DOHH2 (cell line): ENCODE data around the gene PIK3CG.
A peak's percentile ranks its signal among the peaks of the same experiment; 100 is the strongest.

Source experiments
- H3F3A ChIP-seq: fragments of 200-600 bp; sonication (generic), shearing (Covaris generic); 2 replicates; pipeline ENCODE4 v1.6.0; 2016; ENCODE audit warnings: antibody characterized with exemption, mild to moderate bottlenecking; ENCODE audit not compliant: control insufficient read depth, insufficient read depth
- H3K27ac ChIP-seq: fragments of 200-600 bp; sonication (generic); 2 replicates; pipeline ENCODE4 v1.5.1; 2014; ENCODE audit warnings: low read depth, mild to moderate bottlenecking, low read length, moderate library complexity
- H3K27me3 ChIP-seq: fragments of 200-600 bp; sonication (generic); 2 replicates; pipeline ENCODE4 v1.6.1; 2014; ENCODE audit warnings: mild to moderate bottlenecking, low read length, mixed read lengths; ENCODE audit not compliant: control insufficient read depth
- H3K36me3 ChIP-seq: fragments of 200-600 bp; sonication (generic); 2 replicates; pipeline ENCODE4 v1.6.1; 2014; ENCODE audit warnings: mild to moderate bottlenecking, low read length, moderate library complexity, mixed read lengths; ENCODE audit not compliant: control insufficient read depth
- H3K4me1 ChIP-seq: fragments of 200-600 bp; sonication (generic); 2 replicates; pipeline ENCODE4 v1.6.1; 2014; ENCODE audit warnings: mild to moderate bottlenecking, low read length, mixed read lengths; ENCODE audit not compliant: control insufficient read depth
- H3K4me2 ChIP-seq: fragments of 200-600 bp; sonication (generic); 2 replicates; pipeline ENCODE4 v1.6.0; 2014; ENCODE audit warnings: mild to moderate bottlenecking, low read length, moderate library complexity
- H3K4me3 ChIP-seq: fragments of 200-600 bp; sonication (generic); 2 replicates; pipeline ENCODE4 v1.5.1; 2014; ENCODE audit warnings: mild to moderate bottlenecking, low read length, mixed read lengths
- H3K79me2 ChIP-seq: fragments of 200-600 bp; sonication (generic); 2 replicates; pipeline ENCODE4 v1.6.1; 2014; ENCODE audit warnings: mild to moderate bottlenecking, low read length, mixed read lengths; ENCODE audit not compliant: control insufficient read depth
- H3K9me2 ChIP-seq: fragments of 200-600 bp; sonication (generic); replicated peaks from 2 replicates; pipeline ENCODE4 v1.6.1; 2014; ENCODE audit warnings: mild to moderate bottlenecking, low read length, mixed read lengths; ENCODE audit not compliant: control insufficient read depth
- H3K9me3 ChIP-seq: fragments of 200-600 bp; sonication (generic); 2 replicates; pipeline ENCODE4 v1.6.1; 2014; ENCODE audit warnings: antibody characterized with exemption, low read length, mixed read lengths; ENCODE audit not compliant: control insufficient read depth, insufficient read depth
- H4K20me1 ChIP-seq: fragments of 200-600 bp; sonication (generic); 2 replicates; pipeline ENCODE4 v1.6.0; 2014; ENCODE audit warnings: low read depth, mild to moderate bottlenecking, antibody characterized with exemption, low read length, moderate library complexity; ENCODE audit not compliant: control insufficient read depth, insufficient read depth
- EZH2phosphoT487 ChIP-seq: fragments of 200-600 bp; sonication (generic); IDR thresholded peaks from 2 replicates; pipeline ENCODE4 v1.6.1; 2017; ENCODE audit warnings: borderline replicate concordance, mild to moderate bottlenecking, antibody characterized with exemption, low read length, moderate library complexity, mixed read lengths
- TF ChIP-seq, protein P1 (sequence below): fragments of 200-600 bp; sonication (generic); IDR thresholded peaks from one replicate; pipeline ENCODE4 v1.5.1; 2014; ENCODE audit warnings: antibody characterized with exemption, mild to moderate bottlenecking, low read depth, low read length; ENCODE audit not compliant: poor library complexity, severe bottlenecking

The PIK3CG gene

DNA sequence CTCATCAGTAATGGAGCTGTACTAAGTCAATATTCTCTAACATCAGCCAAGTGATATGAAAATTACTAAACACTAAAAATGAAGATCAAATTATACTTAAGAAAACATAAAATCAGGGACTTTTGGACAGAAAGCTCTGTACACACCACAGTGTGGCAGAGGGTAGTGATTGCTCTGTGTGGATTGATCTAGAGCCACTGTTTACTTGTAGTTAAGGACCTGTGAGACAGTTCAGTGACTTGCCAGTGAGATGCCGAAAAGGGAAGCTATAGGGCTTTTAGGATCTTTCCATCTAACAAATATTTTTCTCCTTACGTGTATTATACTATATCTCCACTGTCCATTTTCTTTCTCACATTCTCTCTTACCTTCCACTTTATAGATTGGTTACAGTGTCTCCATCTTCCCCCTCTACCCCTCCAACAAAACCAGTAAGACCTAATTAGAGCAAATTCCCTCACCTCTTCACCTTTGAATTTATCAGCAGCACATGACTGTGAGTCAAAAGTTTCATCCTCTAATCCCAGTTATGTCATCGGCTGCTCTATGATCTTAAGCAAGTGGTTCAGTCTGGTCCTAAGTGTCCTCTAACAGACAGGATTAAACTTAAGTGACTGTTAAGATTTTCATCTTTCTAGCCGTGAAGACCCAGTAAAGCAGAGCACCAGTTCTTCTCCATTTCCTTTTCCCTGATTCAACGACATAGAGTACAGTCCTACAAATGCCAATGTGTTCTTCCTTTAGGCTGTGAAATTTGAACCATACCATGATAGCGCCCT is 6.9 kb downstream of the PIK3CG start:
- Histone ChIP-seq H3F3A (peaks cover 28% of the 10 kb centered on the region), H3K9me3 (no peaks in the 10 kb centered on the region), H3K27me3 (no peaks in the 10 kb centered on the region), H3K27ac (peak overlapping the region; percentile 85), H3K4me3 (peak overlapping the region; percentile 69), H3K4me2 (peak overlapping the region; percentile 80), H3K36me3 (peaks cover 92% of the 10 kb centered on the region), H3K79me2 (peaks cover 74% of the 10 kb centered on the region), H3K9me2 (no peaks in the 10 kb centered on the region), H3K4me1 (peaks cover 70% of the 10 kb centered on the region), H4K20me1 (no peaks in the 10 kb centered on the region)
- TF ChIP-seq, protein P1, sequence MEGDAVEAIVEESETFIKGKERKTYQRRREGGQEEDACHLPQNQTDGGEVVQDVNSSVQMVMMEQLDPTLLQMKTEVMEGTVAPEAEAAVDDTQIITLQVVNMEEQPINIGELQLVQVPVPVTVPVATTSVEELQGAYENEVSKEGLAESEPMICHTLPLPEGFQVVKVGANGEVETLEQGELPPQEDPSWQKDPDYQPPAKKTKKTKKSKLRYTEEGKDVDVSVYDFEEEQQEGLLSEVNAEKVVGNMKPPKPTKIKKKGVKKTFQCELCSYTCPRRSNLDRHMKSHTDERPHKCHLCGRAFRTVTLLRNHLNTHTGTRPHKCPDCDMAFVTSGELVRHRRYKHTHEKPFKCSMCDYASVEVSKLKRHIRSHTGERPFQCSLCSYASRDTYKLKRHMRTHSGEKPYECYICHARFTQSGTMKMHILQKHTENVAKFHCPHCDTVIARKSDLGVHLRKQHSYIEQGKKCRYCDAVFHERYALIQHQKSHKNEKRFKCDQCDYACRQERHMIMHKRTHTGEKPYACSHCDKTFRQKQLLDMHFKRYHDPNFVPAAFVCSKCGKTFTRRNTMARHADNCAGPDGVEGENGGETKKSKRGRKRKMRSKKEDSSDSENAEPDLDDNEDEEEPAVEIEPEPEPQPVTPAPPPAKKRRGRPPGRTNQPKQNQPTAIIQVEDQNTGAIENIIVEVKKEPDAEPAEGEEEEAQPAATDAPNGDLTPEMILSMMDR: no peak
- no peak for TF ChIP-seq EZH2phosphoT487

DNA sequence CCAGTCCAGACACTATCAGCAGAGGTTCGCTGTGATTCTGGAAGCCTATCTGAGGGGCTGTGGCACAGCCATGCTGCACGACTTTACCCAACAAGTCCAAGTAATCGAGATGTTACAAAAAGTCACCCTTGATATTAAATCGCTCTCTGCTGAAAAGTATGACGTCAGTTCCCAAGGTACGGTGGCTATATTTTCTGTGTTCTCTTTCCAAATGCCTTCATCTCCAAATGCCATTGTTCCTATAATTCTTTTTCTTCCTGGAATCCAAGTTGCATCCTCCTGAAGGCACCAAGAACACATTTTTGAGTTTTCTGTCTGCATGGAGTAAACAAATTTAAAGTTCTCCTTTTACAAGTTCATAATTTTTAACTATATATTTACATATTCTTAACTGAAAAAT is 7.7 kb downstream of the PIK3CG start:
- H3K27me3 ChIP-seq: no peaks in the 10 kb centered on the region
- peaks cover 72% of the 10 kb centered on the region for H3K4me1 ChIP-seq
- H3F3A ChIP-seq: peaks cover 28% of the 10 kb centered on the region
- H3K4me3 ChIP-seq: peak overlapping the region; percentile 69
- H3K27ac ChIP-seq: no peak overlapping the region
- peak overlapping the region; percentile 80 for H3K4me2 ChIP-seq
- TF ChIP-seq, protein P1: no peak
- no peak for TF ChIP-seq EZH2phosphoT487
- no peaks in the 10 kb centered on the region for H4K20me1 ChIP-seq
- H3K36me3 ChIP-seq: peaks cover 92% of the 10 kb centered on the region
- H3K9me3 ChIP-seq: no peaks in the 10 kb centered on the region
- peaks cover 71% of the 10 kb centered on the region for H3K79me2 ChIP-seq
- no peaks in the 10 kb centered on the region for H3K9me2 ChIP-seq

DNA sequence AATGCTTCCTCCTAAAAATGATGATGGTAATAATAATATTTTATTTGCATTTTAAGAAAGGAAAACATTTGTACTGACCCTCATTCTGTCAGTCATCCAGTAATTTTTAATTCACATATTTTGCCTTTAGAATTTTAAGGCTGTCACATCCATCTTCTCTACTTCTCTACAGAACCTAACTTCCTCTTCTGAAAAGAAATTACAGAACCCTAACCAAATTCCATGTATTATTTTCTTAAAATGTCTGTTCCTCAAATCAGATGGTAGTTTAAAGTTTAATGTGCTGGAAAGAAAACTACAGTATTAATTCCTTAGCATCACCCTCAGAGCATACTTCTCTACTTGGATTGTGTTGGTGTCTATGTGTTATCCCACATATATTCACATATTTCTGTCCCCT is 9.0 kb downstream of the PIK3CG start:
- Histone ChIP-seq H3K4me1 (peaks cover 75% of the 10 kb centered on the region), H3K9me3 (no peaks in the 10 kb centered on the region), H3K4me3 (no peak overlapping the region), H3K9me2 (no peaks in the 10 kb centered on the region), H3K79me2 (peaks cover 58% of the 10 kb centered on the region), H3K36me3 (peaks cover 92% of the 10 kb centered on the region), H3K27ac (no peak overlapping the region), H4K20me1 (no peaks in the 10 kb centered on the region), H3K4me2 (peak overlapping the region; percentile 80; the same call in 1 of the 2 replicates), H3F3A (peaks cover 28% of the 10 kb centered on the region), H3K27me3 (no peaks in the 10 kb centered on the region)
- no peak for TF ChIP-seq EZH2phosphoT487
- TF ChIP-seq, protein P1: no peak
